Amniotic stem cell (primary cell): ENCODE measurements around the gene ISG20.

Source experiments
- DNase-seq: peaks from one replicate; lab custom pipeline; 2025; lab: John Stamatoyannopoulos, UW

Gene ISG20

GRCh38 chr15:88688394-88688933, 49.6 kb downstream of the ISG20 start:
- DNase-seq = no peak

DNA sequence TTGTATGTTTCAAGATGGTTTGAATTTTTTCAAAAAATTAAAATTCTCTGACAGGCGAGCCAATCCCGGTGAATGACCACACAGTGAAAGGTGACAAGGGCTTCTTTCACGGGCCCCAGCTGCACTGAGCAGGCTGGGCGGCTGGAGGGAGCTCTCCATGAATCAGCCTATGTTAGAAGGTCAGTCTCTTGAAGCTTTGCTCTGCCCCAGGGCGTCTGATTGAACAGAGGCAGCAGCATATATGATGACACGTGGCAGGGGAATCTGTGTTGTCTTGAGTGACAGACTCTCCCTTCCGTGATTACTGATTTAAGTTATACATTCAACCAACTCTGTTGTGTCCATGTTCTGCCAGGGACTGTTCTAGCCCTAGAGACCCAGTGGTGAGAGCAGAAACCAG, 51.5 kb downstream of the ISG20 start:
- DNase-seq = no peak

GRCh38 chr15:88693191-88693590, 54.4 kb downstream of the ISG20 start:
- no peak for DNase-seq

GRCh38 chr15:88695101-88695500, 56.3 kb downstream of the ISG20 start:
- DNase-seq = no peak

DNA sequence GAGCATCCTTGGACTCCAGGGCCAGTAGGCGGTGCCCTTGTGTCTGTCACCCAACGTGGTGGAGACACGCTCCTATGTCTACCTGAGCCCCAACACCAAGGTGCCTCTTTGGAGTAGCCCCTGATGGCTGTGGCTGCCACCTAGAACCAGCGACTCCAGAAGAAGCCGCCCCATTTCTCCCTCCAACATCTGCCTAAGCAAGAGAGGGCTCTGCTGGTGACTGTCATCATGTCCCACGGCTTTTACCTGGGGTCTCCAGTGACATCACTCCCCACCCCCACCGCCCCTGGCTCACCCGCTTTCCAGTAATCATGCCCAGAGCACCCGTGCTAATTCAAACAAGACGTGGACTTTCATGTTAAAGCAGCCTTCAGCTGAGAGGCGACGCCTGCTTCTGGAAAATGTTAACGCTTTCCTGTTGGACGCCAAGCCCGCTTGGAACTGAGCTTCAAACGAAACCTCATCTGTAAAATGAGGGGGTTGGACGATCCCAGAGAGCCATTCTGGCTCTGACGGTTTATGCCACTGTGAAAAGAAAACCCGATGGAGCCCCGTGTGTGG, 57.0 kb downstream of the ISG20 start:
- no peak for DNase-seq

DNA sequence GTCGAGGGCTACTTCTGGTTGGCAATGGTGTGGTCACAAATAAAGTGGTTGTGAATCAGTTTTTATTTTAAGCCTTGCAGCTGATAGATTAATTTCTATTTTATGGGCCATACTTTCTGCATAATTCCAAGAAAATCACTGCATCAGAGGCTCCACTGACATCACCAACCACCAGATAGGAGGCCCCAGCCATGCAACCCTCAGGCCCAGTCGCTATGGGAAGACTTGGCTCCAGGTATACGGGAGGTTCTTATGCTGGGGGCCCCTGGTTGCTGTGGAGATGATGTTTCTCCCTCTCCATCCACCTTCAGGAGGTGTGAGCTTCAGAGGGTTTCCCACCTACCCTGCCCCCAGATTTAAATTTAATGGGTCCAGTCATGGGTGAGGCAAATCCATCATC, 57.4 kb downstream of the ISG20 start:
- no peak for DNase-seq

GRCh38 chr15:88697276-88697675, 58.5 kb downstream of the ISG20 start:
- no peak for DNase-seq

DNA sequence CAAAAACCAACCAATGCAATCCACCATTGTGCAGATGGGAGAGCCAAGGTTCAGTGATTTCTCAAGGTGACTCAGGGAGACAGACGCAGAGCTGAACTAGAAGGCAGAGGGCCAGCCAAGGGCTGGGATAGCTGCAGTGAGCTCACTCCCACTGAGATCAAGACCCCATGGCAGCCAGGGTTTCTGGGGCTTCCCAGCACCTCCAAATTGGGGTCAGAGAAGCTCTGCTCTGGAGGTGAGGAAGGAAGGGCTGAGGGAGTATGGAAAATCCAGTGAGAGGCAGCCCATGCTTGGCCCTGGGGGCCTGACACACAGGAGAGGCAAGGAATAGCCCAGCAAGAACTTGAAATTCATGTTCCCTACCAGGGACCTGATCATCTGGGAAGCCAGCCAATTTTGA, 61.0 kb downstream of the ISG20 start:
- DNase-seq = no peak

DNA sequence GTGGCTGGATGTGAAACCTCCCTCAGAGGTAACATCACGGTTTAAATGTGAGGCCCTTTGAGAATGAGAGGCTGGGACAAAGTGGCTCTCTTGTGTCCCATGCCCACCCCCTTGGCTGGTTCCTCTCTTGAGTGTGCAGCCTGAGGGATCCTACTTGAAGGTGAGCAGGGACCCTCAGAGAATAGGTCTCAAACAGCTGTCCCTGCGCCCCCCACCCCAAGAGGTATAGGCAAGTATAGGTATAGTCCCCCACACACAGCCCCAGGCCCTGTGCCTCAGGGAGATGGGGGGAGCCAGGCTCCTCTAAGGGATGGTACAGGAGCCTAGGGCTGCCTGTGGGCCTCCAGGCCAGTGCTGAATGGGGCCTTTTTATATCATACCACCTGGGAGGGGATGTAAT, 61.9 kb downstream of the ISG20 start:
- no peak for DNase-seq

DNA sequence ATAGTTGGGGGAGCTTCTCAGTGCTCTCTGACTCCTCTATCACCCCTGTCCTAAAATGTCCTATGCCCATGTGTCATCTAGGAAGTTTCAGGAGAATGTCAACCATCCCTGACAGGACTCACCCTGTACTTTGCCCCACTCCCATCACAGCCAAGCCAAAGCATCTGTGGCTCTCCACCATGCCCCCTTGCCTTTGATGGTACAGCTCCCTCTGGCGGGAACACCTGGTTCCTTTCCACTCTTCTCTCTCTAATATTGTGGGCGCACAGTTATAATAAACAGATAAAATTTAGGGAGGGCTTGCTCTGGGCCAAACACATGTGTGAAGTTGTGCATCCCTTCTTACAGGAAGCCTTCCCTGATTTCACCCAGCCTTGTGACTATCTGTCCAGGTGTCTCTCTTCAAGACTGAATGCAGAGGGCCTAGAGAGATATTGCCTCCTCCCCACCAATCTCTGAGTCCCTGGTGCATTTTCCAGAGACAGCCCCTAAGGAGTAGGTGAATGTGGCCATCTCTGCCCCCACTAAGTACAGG, 62.8 kb downstream of the ISG20 start:
- DNase-seq = no peak

- no peak for DNase-seq
These were observed 64.2 kb downstream of the ISG20 start for GRCh38 chr15:88702983-88703382.

DNA sequence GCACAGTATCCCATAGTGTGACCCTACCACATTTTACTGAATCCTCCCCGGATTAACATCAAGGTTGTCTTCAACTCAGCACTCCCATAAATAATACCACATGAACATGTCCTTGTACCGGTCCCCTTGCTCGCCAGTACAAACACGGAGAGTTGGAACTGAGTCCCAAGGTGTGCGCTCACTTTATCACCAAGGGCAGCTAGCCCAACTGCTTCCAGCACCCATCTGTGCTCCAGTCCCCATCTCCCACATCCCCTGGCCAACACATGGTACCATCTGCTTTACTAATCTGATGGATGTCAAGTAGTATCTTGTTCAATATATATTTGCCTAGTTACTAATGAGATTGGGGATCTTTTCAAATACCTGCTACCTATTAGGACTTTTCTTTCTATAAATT, 64.7 kb downstream of the ISG20 start:
- DNase-seq = no peak

- no peak for DNase-seq
These were observed 66.3 kb downstream of the ISG20 start for GRCh38 chr15:88704791-88705768.

GRCh38 chr15:88705769-88706165, 67.0 kb downstream of the ISG20 start:
- DNase-seq = no peak
